ENCODE data around the gene DCST1.

DCST1 gene

DNA sequence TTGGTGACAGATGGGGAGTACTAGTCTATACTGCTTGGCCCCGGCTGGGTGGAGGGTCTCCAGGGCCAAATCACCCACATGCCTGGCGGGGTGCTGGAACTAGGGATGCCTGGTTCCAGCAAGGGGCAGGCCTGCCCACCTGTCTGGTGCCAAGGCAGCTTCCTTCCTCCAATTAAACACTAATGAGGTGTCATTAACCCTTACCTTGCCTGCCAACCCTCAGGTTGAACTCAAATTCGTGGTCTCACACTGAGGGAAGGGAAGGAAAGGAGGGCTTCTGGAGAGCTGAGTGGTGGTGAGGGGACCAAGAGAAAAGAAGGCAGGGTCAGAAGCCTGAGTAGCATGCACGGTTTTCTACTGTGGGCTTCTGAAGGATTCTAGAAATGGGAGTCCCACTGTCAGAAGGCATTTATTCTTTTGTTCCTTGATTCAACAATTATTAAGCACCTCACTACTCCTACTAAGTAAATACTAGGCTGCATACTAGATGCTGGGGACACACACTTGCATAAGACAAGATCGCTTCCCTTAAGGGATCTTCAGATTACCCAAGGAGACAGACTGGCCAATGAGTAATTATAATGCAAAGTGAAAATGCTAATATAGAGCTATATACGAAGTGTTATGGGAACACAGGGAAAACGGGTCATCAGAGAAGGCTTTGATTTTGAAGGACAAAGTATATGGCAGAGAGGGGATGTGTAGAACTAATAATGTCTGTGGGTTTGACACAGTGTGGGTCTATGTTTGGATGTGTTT is 39.1 kb downstream of the DCST1 start:
- no peak for DNase-seq (ENCODE audit: low read depth in 2 of 2)

DNA sequence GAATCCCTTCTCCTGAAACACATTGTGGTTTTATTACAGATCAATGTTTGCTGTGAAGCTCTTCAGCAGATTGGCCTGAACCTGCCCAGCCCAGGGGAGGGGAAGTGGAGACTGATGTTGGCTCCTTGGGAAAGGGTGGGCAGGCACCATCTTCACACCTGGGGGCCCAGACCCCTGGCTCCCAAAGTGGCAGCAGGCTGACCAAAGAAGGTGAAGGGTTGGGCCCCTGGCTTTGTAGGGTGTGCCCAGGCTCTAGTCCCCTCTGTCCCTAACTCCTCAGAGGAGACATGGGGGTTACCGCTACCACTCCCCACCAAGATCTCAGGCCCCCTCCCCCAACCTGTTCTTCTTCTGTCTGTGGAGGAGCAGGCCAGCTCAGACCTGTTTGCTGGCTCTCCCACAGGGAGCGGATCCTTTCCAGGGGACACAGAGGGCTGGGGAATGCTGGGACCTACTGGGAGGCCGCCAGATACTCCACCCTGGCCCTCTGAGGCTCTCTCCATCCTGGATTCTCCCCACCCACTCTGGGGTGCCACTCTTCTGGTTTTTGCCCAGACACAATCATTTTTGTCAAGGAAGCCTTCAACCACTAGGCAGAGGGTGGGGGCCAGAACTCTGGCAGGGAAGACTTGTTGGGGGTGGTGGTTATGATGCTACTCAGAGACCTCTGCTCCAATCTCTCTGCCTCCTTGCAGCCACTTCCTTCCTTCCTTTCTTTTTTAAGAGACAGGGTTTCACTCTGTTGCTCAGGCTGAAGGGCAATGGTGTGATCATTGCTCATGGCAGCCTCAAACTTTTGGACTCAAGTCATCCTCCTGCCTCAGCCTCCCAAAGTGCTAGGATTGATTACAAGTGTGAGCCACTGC is 40.0 kb downstream of the DCST1 start:
- DNase-seq (ENCODE audit: low read depth in 2 of 2): no peak

DNA sequence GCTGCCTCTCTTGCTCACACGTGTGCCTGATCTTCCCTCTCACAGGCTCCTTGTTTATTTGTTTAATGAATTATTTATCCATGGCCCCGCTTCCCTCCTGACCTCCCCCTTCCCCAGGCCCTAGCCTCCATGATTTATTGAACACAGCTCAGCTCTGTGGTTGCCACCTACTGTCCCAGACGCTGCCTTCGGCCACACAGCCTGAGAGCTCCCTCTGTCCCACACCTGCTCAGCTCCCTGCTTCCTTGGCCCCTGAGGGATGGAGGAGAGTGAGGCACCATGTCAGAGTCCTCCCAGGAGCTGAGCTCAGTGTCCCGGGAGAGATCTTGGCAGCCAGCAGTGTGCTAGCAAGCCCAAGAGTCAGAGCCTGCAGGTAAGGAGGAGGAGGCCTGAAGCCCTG is 41.9 kb downstream of the DCST1 start:
- no peak for DNase-seq (ENCODE audit: low read depth in 2 of 2)

DNA sequence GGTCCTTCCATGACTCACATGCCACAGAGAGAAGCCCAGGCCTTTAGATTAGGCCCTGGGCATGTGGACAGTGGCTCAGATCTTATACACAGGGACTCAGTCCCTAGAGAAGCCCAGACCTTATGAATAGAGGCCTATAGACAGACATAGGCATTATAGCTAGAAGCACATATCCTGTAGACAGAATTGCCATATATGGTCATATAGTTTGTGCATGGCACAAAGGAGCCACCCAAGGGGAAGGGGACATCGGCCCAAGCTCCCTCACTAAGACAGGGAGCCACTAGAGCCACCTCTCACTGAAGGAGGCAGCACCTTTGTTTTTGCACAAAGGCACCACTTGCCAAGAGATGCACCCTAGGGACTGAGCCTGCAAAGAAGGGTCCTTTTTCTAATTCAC is 42.7 kb downstream of the DCST1 start:
- DNase-seq (ENCODE audit: low read depth in 2 of 2): no peak

DNA sequence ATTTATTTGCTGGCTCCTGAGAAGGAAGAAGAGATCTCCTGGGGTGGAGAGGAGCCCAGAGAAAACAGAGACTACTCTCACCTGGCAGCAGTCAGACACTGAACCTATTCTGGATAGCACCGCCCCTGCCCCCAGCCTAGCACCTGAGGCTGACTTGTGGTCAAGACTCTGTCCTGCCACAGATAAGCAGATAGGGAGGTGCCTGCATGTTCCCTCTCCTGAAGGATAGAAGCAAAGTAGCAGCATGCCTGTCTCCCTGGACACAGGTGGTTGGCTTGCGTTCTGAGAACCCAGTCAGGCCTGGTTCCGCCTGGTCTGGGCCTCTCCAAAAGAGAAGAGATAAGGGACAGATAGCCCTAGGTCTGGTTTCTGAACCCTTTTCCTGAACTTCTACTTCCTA is 43.7 kb downstream of the DCST1 start:
- DNase-seq (ENCODE audit: low read depth in 2 of 2): no peak

DNA sequence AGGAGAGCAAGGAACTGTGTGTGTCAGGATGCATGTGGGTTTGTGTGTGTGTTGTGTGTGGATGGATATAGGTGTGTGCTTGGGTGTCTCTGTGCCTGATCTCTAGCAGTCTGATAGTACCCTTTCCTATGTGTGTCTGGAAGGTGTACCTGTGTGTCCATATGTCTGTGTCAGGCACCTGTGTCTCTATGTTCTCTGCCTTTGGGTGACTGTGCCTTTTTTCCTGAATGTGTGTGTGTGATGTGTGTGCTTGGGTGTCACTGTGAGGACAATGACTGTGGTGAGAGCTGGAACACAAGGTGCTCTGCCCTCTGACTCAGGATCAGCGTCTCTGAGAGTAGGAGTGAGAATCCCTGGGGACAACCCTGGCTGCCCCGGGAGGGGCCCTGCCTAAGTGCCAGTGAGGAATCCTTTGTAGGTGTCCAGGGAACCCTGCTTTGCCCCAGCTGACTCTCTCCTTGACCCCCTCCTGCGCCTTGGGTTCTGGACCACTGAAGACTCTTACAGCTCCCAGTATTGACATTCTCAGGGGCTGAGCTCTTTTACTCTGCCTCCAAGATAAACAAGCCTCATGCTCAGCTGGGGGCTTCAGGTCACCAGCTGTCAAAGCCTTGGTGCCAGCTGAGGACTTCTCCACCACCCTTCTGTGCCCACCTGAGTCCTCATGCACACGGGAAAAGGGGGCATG is 44.3 kb downstream of the DCST1 start:
- no peak for DNase-seq (ENCODE audit: low read depth in 2 of 2)

DNA sequence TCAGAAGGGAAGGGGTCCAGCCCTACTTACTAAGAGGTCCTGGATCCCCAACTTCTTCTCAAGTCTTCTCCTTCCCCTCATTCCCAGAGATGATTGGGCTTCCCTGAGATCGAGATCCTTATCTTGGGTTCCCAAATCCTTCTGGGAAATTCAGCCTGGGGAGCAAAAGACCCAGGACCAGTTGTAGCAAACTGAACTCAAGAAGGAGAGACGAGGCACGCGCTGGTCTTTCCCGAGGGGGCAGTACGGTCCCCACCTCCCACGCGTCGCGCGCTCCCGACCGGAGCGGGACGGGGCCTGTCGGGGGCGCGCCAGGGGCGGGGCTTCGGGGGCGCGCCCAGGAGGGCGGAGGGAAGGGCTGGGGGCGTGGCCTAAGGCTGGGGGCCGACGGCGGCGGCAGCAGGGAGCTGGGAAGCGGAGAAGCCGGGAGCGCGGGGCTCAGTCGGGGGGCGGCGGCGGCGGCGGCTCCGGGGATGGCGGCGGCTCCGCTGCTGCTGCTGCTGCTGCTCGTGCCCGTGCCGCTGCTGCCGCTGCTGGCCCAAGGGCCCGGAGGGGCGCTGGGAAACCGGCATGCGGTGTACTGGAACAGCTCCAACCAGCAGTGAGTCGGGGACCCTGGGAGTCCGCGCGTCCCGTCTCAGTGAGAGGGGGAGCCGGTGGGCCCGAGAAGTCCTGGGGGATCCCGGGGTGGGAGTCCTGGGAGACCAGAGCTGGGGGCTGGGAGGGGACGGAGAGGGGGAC is 45.0 kb downstream of the DCST1 start, which contains the start of gene EFNA3:
Gene EFNA3, plus strand, starts transcription at position 369 of the 741 bp plus-strand sequence. Its CDS starts 105 bp downstream, at position 474.
- peak; percentile 47 to 60 for DNase-seq (ENCODE audit: low read depth in 2 of 2)

DNA sequence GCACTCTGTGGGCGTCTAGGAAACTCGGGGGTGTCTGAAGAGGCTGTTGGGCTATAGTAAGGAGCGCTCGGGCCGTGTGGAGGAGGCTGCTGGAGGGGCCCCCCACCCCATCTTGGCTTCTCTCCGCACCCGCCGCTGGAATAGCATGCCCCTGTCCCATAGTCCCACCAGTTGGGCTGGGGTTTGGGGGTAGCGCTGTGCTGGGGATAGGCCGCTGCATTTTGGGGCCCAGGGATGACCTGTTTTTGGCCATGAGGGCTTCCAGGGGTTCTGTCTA is 45.5 kb downstream of the DCST1 start:
- no peak for DNase-seq (ENCODE audit: low read depth in 2 of 2)

DNA sequence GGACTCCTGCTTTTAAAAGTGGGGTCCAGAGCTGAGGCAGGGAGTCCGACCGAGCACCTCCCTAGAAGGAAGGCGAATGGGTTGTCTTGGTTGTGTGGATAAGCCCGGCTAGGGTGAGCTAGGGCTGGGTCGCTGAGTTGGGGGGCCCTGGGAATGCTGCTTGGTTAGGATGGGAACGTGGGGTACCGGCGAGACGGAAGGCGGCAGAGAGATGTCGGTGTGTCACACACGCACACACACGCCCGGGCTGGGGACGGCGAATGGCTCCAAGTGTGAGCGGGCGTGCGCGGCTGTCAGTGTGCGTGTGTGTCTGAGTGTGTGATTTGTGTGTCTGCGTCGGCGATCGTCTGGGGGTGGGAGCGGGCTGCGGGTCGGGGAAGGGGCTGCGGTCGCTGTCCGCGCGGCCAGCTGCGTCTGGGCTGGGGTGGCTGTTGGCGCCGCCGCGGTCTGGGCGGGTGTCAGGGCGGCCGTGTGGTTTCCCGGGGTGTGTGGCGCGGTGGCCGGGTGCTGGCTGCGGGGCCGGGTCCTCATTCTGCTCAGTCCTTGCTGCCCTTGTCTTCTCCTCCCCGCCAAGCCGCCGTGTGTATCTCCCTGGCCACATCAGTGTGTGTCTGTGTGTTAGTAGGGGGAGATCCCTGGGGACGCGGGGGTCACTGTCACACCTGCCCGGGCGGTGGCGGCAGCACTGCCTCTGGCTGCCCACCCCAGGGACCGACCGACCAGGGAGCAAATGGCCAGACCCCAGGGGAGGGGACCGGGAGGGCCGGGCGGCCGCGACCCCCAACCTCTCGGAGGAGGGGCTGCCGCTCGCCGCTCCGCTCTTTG is 46.1 kb downstream of the DCST1 start:
- no peak for DNase-seq (ENCODE audit: low read depth in 2 of 2)

DNA sequence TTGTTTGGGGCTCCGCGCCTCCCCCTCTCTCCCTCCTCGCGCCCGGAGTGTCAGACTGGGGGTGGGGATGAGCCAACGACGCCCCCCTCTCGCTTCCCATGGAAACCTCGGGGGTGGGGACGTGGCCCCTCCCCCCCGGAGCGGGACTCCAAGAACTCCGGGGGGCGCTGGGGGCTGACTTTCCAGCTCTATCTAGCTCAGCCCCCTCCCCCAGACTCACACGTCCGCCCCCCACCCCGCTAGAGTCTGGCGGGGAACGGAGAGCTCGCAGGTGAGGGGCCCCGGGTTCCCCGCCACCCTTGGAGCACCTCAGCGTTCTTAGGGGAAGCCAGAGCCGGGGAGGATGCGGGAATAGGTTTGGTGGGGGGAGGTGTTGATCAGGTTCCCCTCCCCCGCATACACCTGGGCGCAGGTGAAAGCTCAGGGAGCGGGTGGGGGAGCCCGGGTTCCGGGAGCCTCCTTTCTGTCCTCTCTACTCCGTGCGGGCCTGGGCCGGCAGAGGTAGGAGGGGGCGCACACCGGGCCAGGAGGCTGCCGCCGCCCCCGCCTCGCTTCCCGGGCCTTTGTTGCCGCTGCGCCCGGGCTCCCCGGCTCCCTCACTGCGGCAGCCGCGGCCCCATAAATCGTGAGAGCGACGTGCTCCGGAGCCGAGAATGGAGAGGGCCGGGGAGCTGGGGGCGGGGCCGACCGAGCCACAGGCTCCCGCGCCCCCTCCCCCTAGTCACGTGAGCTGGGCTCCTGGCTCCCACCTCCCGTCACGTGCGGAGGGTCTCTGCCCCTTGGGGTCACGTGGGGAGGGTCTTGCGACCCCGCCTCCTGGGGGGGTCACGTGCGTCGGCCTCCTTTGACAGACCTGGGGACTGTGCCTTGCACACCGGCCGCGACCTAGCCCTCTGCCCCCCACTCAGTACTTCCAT is 46.9 kb downstream of the DCST1 start:
- no peak for DNase-seq (ENCODE audit: low read depth in 2 of 2)

DNA sequence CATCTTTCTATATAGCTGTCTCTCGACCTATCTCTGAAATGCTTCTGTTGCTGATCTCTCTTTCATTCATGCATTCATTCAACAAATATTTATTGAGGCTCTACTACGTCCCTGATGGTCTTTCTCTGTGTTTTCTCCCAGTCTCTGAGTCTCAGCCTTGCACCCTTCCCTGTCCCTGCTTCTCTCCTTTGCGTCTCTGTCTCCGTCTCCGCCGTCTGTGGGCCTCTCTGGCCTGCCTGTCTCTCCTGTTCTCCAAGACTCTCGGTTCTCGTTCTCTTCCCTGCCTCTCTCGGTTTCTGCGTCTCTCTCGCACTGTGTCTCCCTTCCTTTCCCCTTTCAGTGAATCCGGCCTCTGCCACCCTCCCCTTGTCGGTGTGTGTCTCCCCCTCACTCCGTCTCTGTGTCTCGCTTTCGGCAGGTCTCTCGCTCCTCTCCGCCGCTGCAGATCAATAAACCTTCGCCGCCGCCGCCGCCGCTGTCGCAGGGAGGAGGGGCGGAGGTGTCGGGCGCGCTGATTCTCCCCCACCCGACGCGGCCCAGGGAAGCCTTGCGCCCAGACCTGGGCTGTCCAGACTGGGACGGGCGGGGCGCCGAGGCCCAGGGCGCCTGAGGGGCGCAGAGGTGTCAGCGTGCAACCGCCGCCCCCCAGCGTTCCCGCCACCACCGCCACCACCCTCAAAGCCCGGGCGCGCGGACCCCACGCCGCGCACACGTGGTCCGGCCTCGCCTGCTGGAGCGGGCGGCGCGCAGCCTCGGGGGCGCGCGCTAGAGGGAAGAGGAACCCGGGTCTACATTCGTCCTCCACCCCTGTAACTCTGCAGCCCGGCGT is 48.1 kb downstream of the DCST1 start:
- no peak for DNase-seq (ENCODE audit: low read depth in 2 of 2)

DNA sequence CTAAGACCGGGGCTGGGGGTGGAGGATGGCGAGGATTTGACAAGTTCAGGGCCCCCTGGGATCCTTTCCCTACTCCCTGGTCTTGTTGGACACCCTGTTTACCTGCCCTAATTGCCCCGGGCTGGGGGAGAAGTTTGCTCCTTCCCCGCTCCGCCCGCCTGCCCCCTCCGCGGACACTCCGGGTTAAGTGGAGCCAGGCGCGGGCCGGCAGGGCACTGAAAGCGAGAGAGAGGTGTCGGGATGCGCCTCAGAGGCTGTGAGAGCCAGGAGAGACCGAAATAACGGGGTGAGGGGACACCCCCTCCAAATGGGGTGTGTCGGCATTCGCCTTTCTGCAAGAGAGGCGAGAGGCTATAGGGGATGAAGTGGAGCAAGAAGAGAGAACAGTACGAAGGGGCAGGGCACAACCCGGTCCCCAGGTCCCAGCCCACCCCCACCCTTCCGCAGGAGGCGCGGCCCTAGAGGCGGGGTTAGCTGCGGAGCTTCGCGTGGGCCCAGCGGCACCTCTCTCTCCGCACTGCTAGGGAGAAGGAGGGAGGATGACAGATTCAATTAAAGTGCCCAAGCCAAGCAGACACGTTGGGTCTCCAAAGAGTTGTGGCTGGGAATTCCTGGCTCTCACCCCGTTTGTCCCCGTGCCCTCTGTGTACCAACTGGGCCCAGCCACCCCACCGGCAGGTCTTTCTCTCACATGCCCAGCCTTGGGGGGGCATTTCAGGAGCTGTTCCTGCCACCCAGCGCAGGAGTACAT is 48.9 kb downstream of the DCST1 start:
- DNase-seq (ENCODE audit: low read depth in 2 of 2): no peak

DNA sequence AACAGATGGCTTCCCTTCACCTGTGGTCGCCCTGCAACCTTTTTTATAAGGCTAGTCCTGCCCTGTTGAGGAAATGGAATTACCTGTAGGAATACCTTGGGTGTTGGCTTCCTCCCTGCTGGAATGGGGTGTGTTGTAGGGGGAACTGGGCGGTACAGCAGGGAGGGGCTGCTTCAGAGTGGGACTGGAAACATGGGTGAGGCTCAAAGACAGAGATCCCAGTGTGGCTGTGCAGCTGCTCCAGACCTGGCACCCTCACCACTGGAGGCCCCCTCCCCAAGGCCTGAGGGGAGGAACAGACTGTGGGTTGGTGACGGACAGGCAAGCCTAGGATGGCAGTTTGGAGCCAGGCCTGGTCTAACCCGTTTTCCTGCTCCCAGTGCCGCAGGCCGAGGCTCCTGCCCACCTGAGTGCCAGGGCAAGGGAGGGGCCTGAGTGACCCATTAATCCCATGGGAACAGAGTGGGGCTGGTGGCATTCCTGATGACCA is 49.5 kb downstream of the DCST1 start:
- no peak for DNase-seq (ENCODE audit: low read depth in 2 of 2)

DNA sequence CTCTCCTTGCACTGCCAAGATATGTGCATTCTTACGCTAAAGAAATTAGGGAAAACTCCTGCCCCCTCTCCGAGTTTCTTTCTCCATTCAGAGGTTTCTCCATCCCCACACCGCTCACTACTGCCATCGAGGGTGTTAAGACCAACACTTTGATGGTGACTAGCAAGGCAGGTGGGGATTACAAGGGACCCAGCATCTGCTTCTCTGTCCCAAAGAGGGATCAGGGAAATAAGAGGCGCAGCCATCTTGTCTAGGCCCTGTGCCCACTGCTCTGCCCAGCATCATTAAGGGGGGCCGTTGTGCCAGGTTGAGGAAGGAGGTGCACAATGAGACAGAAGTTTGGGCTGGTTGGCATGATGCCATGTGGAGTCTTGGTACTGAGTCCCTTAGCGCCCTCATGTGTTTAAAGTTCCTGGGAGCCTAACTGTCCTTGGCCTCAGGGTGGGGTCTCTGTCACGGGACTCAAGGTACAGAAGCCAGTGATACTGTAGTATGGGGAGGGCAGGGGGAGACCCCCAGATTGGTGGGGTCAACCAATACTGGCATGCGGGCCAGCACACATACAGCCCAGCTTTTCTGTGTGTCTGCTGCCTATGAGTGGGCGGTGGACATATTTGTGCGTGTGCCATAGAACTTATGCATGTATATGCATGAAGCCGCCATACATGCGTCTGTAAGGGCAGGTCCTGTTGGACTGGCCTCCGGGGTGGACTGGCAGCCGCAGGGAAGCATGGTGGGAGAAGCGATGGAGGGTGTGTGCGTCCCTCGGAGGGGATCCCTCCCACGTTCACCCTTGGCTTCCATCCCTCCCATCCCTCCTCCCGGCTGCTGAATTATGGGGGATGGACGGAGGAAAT is 50.5 kb downstream of the DCST1 start:
- DNase-seq (ENCODE audit: low read depth in 2 of 2): no peak

DNA sequence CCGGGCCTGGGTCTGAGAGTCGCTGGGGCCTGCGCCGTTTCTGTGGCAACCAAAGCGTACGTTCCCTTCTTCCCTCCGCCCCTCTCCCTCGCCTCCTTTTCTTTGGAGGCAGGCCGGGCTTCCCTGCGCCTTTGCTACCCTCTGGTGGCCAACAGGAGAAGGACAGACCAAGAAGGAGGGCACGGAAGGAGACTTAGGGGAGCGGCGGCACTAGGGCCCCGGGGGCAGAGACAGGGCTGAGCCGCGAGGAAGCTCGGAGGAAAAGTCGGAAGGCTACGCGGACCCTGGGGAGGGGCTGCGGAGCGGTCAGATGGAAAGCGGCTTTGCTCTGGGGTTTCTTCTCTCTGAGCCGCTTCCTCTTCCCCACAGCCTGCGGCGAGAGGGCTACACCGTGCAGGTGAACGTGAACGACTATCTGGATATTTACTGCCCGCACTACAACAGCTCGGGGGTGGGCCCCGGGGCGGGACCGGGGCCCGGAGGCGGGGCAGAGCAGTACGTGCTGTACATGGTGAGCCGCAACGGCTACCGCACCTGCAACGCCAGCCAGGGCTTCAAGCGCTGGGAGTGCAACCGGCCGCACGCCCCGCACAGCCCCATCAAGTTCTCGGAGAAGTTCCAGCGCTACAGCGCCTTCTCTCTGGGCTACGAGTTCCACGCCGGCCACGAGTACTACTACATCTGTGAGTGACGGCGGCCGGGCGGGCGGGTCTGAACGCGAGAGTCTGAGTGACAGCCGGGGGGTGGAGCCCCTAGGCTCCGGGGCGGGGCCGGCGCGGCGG is 51.3 kb downstream of the DCST1 start:
- DNase-seq (ENCODE audit: low read depth in 2 of 2): peak; percentile 83 to 90

DNA sequence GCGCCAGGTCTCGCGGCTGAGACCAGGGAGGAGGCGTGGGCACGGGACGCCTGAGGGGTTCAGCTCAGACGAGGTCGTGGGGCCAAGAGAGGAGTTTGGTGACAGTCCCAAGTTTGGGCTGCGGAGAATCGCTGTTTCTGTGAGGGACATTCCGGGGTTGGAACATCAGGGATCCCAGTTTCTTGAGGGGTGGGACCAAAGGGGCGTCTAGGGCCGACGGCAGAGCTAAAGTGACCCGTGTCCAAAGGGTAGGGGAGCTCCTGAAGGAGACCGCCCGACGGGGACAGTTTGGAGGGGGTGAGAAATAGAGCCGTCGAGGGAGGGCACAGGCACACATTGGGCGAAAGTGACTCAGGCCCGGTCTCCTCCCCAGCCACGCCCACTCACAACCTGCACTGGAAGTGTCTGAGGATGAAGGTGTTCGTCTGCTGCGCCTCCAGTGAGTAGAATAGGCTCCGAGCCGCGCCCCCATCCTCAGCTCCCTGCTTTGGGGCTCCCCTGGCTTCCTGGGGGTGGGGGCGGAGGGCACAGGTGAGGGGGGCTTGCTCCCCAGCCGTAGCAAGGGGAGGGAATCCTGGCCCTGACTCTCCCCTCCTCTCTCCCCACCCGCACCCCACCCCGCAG is 52.0 kb downstream of the DCST1 start:
- DNase-seq (ENCODE audit: low read depth in 2 of 2): peak; percentile 46 to 75
